ENCODE results near the gene SBK1.
A peak's percentile ranks its signal among the peaks of the same experiment; 100 is the strongest.
"Not testable (repeated sequence)": the region's sequence is repeated elsewhere in the genome, so short reads cannot be mapped to it uniquely, and the experiment has no call there.

The SBK1 gene

DNA sequence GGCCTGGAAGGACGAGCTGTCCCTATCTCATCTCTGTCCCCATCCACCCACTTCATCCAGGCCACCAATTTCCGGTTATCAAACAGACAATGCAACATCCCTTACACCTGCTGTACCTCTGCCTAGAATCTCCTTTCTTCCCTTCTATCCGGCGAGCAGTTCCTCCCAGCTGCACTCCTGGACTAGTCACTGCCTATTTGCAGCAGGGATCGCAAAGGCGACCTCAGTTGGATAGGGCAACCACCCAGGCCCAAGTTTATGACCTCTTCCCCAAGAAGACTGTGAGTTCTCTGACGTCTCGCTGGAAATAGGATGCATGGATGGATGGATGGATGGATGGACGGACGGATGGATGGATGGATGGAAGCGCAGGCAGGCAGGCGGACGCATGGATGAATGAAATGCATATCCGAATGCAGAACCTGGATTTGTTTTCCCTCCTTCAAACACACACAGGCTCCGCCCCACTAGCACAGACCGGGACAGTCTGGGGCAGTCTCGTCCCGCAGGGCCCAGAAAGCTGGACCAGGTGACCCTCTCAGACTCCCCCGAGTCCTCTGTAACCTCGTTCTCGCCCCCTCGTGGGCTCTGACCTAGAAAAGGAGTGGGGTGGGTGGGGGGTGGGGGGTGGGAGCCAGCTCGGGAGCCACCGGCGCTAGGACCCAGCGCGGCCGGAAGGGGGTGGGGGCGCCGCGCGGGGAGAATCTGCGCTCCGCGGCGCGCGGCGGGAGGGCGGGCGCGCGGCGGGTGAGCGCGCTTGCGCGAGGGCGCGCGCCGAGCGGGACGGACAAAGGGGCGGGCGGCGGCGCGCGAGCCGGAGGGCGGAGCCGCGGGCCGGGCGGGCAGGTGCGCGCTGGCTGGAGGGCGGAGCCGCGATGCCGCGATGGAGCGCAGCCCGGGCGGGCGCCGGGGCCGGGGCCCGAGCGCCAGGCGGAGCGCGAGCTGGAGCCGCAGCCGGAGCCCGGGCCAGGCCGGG, at the start of gene SBK1:
Gene SBK1, plus strand, starts transcription at position 875 of the 976 bp plus-strand sequence. CDS start 24,867 bp downstream, outside the sequence.
- DNase-seq, result peak; percentile 85

DNA sequence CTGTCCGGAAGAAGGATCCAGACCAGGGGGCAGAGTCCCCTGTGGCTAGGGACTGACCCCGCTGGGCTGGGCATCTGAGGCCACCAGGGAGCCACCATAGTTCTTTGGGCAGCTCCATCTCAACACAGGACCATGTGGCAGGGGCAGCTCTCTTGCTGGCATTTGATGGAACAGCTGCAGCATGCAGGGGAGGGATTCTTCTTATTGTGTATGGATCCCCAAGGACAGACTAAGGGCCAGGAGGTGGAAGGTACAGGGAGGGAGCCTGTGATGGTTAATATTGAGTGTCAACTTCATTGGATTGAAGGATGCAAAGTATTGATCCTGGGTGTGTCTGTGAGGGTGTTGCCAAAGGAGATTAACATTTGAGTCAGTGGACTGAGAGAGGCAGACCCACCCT, 42.8 kb upstream of the SBK1 start:
- not testable (repeated sequence) for DNase-seq

DNA sequence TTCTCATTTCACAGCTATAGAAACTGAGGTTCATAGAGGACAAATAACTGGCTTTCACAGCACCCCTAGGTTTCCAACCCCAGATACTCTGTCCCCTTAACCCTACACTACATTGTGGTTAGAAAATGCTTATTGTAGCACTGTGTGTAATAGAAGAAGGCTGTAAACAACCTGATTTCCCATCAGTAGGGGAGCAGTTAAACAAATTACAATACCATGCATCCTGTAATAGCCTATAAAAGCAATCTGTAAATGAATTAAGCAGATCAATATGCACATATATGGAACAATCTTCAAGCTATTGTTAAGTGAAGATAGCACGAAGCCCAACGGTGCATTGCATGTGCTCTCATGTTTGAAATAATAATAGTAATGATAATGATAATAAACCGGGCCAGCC, 41.3 kb upstream of the SBK1 start:
- DNase-seq, result no peak

DNA sequence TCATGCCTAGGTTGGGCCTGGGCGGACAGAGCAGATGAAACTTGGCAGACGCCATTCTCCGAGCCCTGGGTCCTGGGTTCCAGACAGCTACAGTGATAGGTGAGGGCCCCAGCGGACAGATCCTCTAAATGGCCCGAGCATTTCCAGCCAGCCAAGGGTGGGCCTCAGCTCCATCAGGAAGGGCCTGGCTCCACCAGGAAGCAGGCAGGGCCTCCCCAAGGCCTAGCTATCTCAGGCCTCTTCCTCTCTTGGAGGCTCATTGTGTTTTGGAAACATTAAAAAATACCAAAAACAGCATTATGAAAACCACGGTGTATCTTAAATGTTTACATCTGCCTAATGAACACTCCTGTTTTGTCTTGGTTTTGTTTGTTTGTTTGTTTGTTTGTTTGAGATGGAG, 38.2 kb upstream of the SBK1 start:
- no peak for DNase-seq

DNA sequence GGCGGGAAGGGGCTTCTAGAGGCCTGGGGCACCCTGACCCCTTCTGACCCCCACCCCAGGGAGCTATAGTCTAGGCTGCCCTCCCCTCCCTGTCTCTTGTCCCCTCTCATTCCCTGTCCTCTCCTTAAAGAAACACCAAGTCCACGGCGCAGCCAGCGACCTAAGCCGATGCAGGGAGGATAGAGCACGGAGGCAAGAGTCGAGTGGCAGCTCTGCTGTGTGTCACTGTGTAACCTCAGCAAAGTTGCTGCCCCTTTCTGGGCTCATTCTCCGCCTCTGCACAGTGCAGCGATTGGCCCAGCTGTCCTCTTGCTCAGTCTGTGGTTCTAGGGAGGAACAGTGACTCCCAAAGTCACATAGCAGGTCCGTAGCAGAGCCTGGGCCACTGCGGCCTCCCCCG, 36.5 kb upstream of the SBK1 start:
- no peak for DNase-seq

DNA sequence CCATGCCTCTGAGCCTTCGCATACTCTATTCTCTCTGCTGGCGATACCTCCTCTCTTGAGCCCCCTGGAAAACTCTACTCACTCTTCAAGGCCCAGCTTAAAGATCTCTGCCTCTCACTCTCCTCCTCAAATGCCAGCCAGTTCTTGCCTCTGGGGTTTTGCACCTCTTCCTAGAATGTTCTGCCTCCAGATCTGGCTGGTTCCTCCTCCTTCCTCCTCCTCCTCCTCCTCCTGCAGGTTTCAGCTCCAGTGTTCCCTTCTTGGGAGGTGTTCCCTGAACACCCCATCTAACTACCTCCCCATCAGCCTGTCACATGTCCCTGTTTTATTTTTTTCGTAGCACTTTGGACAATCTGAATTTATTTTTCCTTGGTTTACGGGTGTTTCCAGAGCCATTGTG, 35.1 kb upstream of the SBK1 start:
- no peak for DNase-seq

DNA sequence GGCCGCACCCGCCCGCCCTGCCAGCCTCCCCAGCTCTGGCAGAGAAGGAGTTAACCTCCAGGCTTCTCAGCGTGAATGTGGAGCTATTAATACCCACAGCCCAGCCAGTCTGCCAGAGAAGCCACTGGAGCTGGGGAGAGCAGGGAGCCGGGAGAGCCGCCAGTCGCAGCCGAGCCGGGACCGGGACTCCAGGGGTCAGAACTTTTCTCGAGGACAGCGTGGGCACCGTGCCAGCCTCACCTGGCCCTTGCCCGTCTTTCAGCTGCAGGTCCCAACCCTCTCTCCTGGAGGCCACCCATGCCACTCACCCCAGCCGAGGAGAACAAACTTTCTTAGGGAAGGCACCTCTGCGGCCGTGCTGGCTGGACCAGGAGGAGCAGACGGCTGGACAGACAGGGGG, 33.8 kb upstream of the SBK1 start:
- DNase-seq, result no peak

DNA sequence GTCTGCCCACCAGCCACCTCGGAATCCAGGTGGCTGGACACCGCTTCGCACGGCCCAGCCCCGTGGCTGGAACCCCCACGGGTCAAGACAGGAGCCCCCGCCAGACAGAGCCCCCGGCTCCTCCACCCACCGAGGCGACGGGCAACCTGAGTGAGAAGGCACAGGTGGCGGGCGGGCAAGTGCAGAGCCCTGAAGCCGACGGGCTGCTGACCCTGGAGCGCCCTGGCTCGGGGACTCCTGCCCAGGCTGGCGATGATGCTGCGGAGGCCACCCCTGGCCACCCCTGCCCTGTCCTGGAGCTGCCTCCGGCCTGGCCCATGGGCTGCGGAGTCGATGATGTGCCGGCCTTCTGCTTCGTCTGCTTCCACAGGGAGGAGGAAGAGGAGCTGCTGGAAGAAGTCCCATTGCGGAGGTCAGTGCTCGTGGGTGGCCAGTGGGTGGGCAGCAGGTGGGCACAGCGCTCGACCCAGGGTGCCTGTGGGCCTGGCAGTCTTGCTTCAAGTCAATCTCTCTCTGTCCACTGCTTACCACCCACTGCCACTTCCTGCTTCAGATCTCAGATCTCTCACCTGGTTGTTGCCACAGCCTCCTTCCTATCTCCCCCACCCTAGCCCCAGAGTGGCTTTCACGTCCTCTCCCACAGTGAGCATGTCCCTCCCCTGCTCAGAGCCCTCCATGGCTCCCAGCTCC, 33.1 kb upstream of the SBK1 start:
- DNase-seq, result no peak

DNA sequence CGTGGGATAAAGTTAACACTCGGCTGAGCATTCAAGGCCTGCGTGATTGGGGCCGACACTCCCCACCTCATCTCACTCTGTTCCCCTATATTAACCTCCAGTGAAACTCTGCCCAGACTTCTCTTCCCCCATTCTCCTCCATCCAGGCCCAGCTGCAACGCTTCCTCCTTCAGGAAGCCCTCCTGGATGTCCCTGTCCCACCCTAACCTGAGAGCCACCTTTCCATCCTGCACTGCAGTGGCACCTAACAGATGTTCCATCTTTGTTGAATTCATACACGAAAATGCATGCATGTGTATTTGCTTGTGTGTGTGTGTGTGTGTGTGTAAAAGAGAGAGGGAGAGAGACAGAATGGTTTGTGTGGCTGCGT, 32.6 kb upstream of the SBK1 start:
- no peak for DNase-seq

DNA sequence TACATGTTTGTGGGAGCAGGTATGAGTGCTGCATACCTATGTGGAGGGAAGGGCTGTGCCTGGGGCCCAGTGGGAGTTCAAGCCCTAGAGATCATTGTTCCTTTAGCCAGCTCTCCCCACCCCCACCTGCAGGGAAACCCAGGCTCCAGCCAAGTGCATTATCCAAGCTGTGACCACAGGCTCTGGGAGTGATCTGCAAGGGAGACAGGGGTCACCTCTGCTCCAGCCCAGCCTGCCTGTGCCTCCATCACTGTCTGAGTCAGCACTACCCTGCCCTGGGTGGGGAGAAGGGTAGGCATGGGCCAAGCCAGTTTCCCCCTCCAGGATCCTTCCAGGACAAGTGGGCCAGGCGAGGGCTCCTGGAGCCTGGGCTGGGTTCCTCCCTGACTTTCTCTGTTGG, 32.1 kb upstream of the SBK1 start:
- no peak for DNase-seq

DNA sequence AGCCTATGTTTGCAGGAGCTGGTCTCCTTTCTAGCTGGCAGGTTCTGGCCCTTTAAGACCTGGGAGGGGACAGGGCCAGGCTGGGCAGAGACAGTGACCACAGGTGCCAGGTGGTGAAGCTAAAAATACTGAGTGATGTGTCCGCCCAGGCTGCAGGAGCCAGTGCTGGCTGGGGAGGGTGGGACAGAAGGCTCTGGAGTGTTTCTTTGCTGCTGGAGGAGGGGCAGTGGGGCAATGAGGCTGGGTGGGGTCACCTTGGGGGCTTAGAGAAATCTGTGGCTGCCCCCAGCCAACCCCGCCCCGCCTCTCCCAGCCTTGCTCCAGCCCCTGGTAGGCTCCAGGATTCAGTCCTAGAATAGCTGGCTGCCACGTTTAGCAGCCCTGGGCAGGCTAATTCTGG, 30.4 kb upstream of the SBK1 start:
- DNase-seq, result no peak

DNA sequence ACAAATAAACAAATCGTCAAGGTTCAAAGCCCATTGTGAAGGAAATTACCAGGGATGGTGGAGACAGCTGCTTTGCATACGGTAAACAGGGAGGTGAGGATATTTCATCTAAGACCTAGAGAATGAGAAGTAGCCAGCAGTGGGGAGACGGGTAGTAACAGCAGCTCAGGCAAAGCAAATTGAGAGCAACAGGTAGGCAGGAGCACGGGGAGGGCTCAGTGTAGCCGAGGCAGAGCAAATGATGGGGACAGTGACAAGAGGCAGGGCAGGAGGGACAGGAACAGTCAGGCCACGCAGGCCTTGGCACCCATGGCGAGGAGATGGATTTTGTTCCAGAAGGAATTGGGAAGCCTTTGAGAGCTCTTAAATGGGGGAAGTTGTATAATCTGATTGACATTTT, 29.0 kb upstream of the SBK1 start:
- no peak for DNase-seq

DNA sequence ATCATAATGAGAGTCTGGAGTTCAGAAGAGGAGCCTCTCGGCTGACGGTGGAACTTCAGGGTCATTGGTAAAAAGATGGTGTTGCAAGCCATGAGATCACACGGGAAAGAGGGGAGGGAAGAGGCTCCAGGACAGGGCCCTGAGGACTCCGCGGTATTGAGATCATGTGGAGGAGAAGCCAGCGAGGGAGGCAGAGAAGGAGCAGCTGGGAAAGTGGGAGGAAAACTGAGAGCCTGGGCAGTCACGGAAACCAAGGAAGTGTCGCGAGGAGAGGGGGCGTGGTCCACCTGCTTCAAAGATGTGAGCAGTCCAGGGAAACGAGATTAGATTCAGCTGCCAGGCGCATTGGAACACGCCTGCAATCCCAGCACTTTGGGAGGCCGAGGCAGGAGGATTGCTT, 27.7 kb upstream of the SBK1 start:
- no peak for DNase-seq

DNA sequence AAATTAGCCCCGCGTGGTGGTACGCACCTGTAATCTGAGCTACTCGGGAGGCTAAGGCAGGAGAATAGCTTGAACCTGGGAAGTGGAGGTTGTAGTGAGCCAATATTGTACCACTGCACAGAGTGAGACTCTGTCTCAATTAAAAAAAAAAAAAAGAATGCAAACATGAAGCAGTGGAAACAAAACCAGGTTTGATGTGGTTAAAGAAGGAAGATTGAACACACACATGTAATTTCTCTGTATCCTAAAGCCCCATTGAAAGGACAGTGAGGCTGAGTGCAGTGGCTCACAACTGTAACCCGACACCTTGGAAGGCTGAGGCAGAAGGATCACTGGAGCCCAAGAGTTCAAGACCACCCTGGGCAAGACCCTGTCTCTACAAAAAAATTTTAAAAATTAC, 26.5 kb upstream of the SBK1 start:
- DNase-seq, result no peak

DNA sequence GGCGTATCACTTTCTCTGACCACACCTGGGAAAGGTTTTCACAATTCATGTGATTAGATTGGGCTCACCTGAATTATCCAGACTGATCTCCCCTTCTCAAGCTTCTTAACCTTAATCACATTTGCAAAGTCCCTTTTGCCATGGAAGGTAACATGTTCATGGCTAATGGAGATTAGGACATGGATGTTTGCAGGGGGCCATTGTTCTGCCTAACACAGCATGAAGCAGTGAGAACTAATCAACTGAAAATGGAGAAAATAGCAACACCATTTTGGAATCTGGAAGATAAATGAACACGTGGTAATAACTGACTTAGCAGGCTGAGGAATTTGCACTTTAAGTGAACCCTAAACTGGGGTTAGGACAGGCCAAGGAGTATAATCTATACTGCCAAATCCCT, 25.0 kb upstream of the SBK1 start:
- no peak for DNase-seq

DNA sequence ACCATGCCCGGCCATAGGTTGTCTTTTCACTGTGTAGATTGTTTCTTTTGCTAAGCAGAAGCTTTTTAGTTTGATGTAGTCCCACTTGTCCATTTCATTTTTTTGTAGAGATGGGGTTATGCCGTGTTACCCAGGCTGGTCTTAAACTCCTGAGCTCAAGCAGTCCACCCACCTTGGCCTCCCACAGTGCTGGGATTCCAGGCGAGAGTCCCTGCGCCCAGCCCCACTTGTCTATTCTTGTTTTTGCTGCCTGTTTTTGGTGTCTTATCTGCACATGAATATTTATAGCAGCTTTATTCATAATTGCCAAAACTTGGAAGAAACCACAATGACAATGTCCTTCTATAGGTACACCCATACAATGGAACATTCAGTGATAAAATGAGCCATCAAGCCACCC, 18.8 kb upstream of the SBK1 start:
- no peak for DNase-seq

DNA sequence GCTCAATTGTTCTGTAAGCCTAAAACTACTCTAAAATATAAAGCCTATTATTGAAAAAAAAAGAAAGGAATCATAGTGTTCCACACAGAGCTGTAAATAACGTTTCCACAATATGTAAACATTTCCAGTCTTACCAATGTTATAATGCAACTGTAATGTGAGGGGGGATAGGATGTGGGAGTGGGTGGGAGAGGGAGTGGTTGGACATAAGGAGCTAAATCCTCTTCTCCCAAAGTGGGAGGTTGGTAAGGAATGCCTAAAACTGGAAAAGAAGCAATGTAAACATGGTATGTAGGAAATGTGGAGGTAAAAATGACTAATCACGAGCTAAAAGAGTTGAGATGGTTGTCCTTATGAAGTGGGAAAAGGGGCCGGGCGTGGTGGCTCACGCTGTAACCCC, 17.6 kb upstream of the SBK1 start:
- DNase-seq, result no peak

DNA sequence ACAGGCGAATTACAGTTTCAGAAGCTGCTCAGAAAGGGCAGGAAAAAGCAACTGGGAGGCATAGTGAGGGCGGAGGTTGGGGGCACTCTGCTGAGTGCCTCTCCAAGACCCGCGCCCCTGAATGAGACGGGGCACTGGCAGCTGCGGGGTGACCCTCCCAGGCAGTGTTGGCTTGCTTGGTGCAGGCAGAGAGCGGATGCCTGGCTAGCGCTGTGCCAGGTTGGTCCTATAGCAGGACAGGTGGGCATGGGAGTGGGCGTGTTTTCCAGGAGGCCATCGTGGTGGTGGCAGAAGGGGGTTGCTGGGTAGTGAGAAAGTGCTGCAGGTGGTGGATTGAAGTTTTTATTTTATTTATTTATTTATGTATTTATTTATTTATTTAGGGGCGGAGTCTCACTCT, 16.0 kb upstream of the SBK1 start:
- DNase-seq, result no peak

DNA sequence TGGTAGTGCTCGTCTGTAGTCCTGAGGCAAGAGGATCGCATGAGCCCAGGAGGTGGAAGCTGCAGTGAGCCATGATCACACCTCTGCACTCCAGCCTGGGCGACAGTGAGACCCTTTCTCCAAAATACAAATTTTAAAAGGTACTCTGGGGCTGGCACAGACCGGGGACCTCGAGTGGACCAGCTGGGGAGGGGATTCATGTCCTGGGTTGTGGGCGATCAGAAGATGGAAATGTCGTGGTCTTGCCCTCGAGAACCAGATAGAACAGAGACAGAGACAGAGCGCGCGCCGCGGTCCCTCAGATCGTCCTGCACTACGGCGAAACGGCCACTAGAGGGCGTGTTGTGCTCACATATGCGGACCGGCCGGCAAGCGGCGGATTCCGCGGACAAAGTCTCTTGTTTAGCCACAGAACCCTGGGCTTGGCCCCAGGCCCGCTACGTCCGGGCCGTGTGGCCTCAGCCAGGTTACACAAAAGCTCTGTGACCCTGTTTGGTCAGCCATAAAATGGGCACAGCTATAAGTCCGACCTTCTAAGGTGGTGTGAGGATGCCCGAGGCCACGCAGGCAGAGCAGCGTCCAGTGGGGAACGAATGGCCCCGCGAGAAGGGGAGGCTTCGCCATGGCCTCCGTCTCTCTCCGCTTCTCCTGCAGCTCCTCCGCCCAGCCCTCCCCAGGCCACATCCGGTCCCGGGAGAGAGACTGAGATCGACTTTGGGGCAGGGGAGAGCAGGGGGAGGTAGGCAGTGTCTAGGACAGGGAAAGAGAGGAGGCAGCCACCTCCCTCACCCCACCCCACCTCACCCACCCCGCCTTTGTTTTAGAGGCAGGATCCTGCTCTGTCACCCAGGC, 14.6 kb upstream of the SBK1 start:
- DNase-seq, result peak; percentile 46

DNA sequence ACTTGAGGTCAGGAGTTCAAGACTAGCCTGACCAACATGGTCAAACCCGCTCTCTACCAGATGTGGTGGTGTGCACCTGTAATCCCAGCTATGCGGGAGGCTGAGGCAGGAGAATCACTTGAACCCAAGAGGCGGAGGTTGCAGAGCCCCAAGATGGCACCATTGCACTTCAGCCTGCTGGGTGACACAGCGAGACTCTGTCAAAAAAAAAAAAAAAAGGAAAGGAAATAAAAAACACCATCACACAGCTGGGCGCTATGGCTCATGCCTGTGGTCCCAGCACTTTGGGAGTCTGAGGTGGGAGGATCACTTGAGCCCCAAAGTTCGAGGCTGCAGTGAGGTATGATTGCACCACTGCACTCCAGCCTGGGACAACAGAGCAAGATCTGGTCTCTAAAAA, 13.3 kb upstream of the SBK1 start:
- DNase-seq, result no peak

DNA sequence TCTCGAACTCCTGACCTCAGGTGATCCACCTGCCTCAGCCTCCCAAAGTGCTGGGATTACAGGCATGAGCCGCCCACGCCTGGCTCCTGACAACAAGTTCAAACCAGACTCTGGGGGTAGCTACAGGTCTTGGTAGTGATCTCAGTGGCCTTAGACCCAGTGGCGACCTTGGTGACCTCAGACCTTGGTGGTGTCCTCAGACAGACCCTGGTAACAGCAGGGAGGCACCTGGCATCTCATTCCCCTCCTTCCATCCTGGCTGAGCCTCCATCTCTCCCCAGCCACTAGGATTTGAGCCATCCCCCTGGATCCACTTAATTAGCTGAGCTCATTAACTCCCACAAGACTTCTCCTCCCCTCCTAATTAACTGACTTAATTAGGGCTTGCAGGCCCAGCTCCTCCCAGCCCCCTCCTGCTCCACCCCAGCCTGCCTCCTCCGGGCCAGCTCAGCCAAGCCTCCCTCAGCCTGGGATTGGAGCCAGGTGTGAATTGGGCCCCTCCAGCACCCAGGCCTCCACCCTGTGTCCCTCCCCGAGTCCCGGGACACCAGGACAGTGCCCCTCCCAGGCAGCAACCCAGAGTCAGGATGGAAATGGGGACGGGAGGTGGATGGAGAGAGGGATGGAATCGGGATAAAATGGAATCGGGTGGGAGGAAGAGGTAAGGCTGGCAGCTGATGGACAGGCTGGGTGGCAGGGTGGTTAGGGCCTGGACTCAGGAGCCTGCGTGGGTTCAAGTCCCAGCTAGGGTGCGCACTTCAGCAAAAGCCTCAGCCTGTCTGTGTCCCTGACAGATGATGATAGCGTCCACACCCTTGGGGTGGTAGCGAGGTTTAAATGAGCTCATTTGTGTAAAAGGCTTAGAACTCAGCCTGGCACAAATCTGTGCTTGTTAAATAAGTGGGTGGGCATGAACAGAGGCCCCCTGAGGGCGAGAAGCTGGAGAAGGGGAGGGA, 11.2 kb upstream of the SBK1 start:
- no peak for DNase-seq

DNA sequence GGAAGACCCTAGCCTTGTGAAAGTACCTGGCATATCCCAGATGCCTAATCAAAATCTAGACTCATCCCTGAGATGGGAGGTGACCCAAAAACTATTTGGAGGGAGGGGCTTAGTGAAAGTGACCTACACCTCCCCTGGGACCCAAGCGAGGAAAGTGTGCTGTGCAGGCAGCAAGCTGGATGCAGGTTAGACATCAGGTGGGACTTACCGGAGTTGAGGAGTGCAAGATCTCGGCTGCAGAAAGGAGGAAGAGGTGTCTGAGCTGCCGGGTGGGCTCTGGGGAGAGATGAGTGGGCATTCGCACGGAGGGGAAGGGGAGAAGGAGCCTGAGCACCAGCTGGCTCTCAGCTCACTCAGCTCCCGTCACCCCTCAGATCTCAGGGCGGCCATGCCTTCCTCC, 10.3 kb upstream of the SBK1 start:
- DNase-seq, result no peak
